ENCODE results near the gene CCDC28A. TPM values are rescaled to one million over a fixed set of nuclear protein-coding genes. Genes with fewer than 3 reads are reported as not detected.

Gene CCDC28A
- polyA plus RNA-seq, 3 donors, result 16.6 to 53.3 (median 42.6) TPM

- Histone ChIP-seq H3K4me2 (replicated peaks; ENCODE audit: extremely low read depth, low read length, poor library complexity, severe bottlenecking) (no peak overlapping the region), H3K79me2 (ENCODE audit: insufficient read depth, low read length) (no peaks in the 10 kb centered on the region), H3K9me3 (replicated peaks in 1 of 2; ENCODE audit: control insufficient read depth in 1 of 2, insufficient read depth in 1 of 2, low read length in 2 of 2) (no peaks in the 10 kb centered on the region), H3K27me3 (ENCODE audit: control insufficient read depth in 2 of 2, insufficient read depth in 2 of 2, low read length in 2 of 2) (no peaks in the 10 kb centered on the region), H2AFZ (ENCODE audit: insufficient read depth, low read depth, low read length, poor library complexity, severe bottlenecking) (no peak overlapping the region), H3K9ac (ENCODE audit: insufficient read depth, low read length, poor library complexity, severe bottlenecking) (no peak overlapping the region), H3K4me3 (replicated peaks in 1 of 3; ENCODE audit: low read depth in 2 of 3, low read length in 3 of 3) (no peak overlapping the region), H4K20me1 (ENCODE audit: insufficient read depth, low read length) (no peaks in the 10 kb centered on the region), H3K36me3 (replicated peaks in 1 of 2; ENCODE audit: control insufficient read depth in 1 of 2, insufficient read depth in 2 of 2, low read length in 2 of 2) (peaks cover 59 to 88% of the 10 kb centered on the region in 2 donors), H3K27ac (ENCODE audit: low read depth in 1 of 2, low read length in 2 of 2) (no peak overlapping the region), H3K4me1 (ENCODE audit: control insufficient read depth in 1 of 2, insufficient read depth in 2 of 2, low read length in 2 of 2) (no peaks in the 10 kb centered on the region)
- no peak overlapping the region for H3K27ac Mint-ChIP-seq
- H3K4me3 Mint-ChIP-seq, result no peak overlapping the region
- no peaks in the 10 kb centered on the region for H3K9me3 Mint-ChIP-seq
- peaks cover 59 to 77% of the 10 kb centered on the region in 2 donors for H3K36me3 Mint-ChIP-seq
- no peak for TF ChIP-seq CTCF (IDR thresholded peaks at IDR 0.05)
- no peak for DNase-seq
- peaks cover 0 to 4% (median 0%) of the 10 kb centered on the region in 3 donors for H3K27me3 Mint-ChIP-seq (ENCODE audit: low read depth in 3 of 3)
- H3K4me1 Mint-ChIP-seq, result no peaks in the 10 kb centered on the region
- intact Hi-C loops (cut with micrococcal nuclease), result no loop called here
- 93% methylated on average over 2 of the region's 3 CpGs for WGBS (ENCODE audit: insufficient coverage)
Measured at GRCh38 chr6:138785980-138786379, 12.4 kb downstream of the CCDC28A start.

GRCh38 chr6:138787138-138787537, 13.6 kb downstream of the CCDC28A start:
- no peaks in the 10 kb centered on the region for H3K79me2 ChIP-seq (ENCODE audit: insufficient read depth, low read length)
- peaks cover 60 to 79% of the 10 kb centered on the region in 2 donors for H3K36me3 Mint-ChIP-seq
- H3K36me3 ChIP-seq (replicated peaks in 1 of 2; ENCODE audit: control insufficient read depth in 1 of 2, insufficient read depth in 2 of 2, low read length in 2 of 2), result peaks cover 53 to 88% of the 10 kb centered on the region in 2 donors
- no peak overlapping the region for H3K4me2 ChIP-seq (replicated peaks; ENCODE audit: extremely low read depth, low read length, poor library complexity, severe bottlenecking)
- WGBS (ENCODE audit: insufficient coverage), result no CpG with 5 or more reads among the region's 1 CpG
- no peaks in the 10 kb centered on the region for H3K9me3 ChIP-seq (replicated peaks in 1 of 2; ENCODE audit: control insufficient read depth in 1 of 2, insufficient read depth in 1 of 2, low read length in 2 of 2)
- DNase-seq, result no peak
- H3K9ac ChIP-seq (ENCODE audit: insufficient read depth, low read length, poor library complexity, severe bottlenecking), result no peak overlapping the region
- no peaks in the 10 kb centered on the region for H3K4me1 ChIP-seq (ENCODE audit: control insufficient read depth in 1 of 2, insufficient read depth in 2 of 2, low read length in 2 of 2)
- H3K4me3 Mint-ChIP-seq, result no peak overlapping the region
- no peaks in the 10 kb centered on the region for H3K4me1 Mint-ChIP-seq
- no peak overlapping the region for H3K27ac Mint-ChIP-seq
- H3K27ac ChIP-seq (ENCODE audit: low read depth in 1 of 2, low read length in 2 of 2), result no peak overlapping the region
- no peak overlapping the region for H2AFZ ChIP-seq (ENCODE audit: insufficient read depth, low read depth, low read length, poor library complexity, severe bottlenecking)
- H3K27me3 ChIP-seq (ENCODE audit: control insufficient read depth in 2 of 2, insufficient read depth in 2 of 2, low read length in 2 of 2), result no peaks in the 10 kb centered on the region
- H3K4me3 ChIP-seq (replicated peaks in 1 of 3; ENCODE audit: low read depth in 2 of 3, low read length in 3 of 3), result no peak overlapping the region
- no peak for TF ChIP-seq CTCF (IDR thresholded peaks at IDR 0.05)
- H3K27me3 Mint-ChIP-seq (ENCODE audit: low read depth in 3 of 3), result peaks cover 0 to 4% (median 0%) of the 10 kb centered on the region in 3 donors
- H3K9me3 Mint-ChIP-seq, result no peaks in the 10 kb centered on the region
- no peaks in the 10 kb centered on the region for H4K20me1 ChIP-seq (ENCODE audit: insufficient read depth, low read length)
- intact Hi-C loops (cut with micrococcal nuclease), result no loop called here
